Measurements from ENCODE around the gene SLCO2A1.

- TF ChIP-seq ZNF274 (IDR thresholded peaks at IDR 0.05; ENCODE audit: low read depth, low read length) (no peak), YY1 (IDR thresholded peaks at IDR 0.05; ENCODE audit: insufficient read depth, insufficient read length) (no peak), SUZ12 (IDR thresholded peaks at IDR 0.05; ENCODE audit: extremely low read depth, insufficient read depth, insufficient read length) (no peak)
Observed at GRCh38 chr3:133989936-133990702, 39.6 kb downstream of the SLCO2A1 start.

Data from NT2/D1 (cell line).